WI38 (cell line): ENCODE results near the gene RNU5B-1.

Experiments used
- H3K4me3 ChIP-seq: 2 replicates; pipeline ENCODE4 v1.5.1; 2011; ENCODE audit warnings: low read depth, mild to moderate bottlenecking, control low read depth, low read length
- CTCF ChIP-seq: IDR thresholded peaks from 2 replicates; pipeline ENCODE4 v1.5.1; 2012; ENCODE audit warnings: low read depth, mild to moderate bottlenecking, control low read depth, low read length

Gene RNU5B-1

GRCh38 chr15:65312400-65312916 is 8.0 kb downstream of the RNU5B-1 start:
- no peak overlapping the region for H3K4me3 ChIP-seq
- TF ChIP-seq CTCF = no peak

GRCh38 chr15:65318870-65319356 is 14.4 kb downstream of the RNU5B-1 start:
- peak; percentile 70 for TF ChIP-seq CTCF
- H3K4me3 ChIP-seq = no peak overlapping the region

- no peak overlapping the region for H3K4me3 ChIP-seq
- TF ChIP-seq CTCF = no peak
Measured at GRCh38 chr15:65323071-65323511, 18.6 kb downstream of the RNU5B-1 start.

- no peak overlapping the region for H3K4me3 ChIP-seq
- no peak for TF ChIP-seq CTCF
Measured at GRCh38 chr15:65326117-65326526, 21.6 kb downstream of the RNU5B-1 start.

- H3K4me3 ChIP-seq = no peak overlapping the region
- no peak for TF ChIP-seq CTCF
Measured at GRCh38 chr15:65326818-65327217, 22.3 kb downstream of the RNU5B-1 start.

GRCh38 chr15:65327651-65328393 is 23.3 kb downstream of the RNU5B-1 start:
- no peak overlapping the region for H3K4me3 ChIP-seq
- no peak for TF ChIP-seq CTCF
